Ishikawa (cell line): Measurements from ENCODE around the gene APOA1.

Source experiments
- RAD21 ChIP-seq: IDR thresholded peaks from 2 replicates; pipeline ENCODE4 v1.6.1; 2012; ENCODE audit warnings: low read depth
- TAF1 ChIP-seq: IDR thresholded peaks from 2 replicates; pipeline ENCODE4 v1.6.1; 2012; ENCODE audit warnings: low read depth, mild to moderate bottlenecking

DNA sequence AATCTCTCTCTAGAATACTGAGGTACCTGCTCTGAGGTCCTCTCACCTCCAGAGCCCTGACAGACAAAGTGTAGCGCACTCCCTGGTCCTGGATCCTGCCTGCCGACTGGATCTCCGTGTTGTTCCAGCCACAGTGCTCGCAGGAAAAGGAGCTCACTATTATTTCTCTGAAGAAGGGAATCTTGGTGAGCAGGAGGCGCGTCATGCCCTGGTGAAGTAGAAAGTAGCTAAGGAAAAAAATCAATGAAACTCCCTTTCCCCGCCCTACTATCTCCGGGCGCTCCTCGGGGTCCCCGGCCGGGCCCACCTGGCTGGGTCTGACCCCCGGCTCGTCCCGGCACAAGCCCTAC, 50.0 kb downstream of the APOA1 start:
- TF ChIP-seq RAD21 (no peak), TAF1 (no peak)
